HG03378 (cell line): ENCODE data around the gene SMARCB1.

Experiments used
- ATAC-seq: cut with Tn5 transposase; IDR thresholded peaks from one replicate; pipeline ENCODE4 v1.9.1; 2021; ENCODE audit warnings: mild to moderate bottlenecking, moderate library complexity; ENCODE audit not compliant: unreplicated experiment

Gene SMARCB1

DNA sequence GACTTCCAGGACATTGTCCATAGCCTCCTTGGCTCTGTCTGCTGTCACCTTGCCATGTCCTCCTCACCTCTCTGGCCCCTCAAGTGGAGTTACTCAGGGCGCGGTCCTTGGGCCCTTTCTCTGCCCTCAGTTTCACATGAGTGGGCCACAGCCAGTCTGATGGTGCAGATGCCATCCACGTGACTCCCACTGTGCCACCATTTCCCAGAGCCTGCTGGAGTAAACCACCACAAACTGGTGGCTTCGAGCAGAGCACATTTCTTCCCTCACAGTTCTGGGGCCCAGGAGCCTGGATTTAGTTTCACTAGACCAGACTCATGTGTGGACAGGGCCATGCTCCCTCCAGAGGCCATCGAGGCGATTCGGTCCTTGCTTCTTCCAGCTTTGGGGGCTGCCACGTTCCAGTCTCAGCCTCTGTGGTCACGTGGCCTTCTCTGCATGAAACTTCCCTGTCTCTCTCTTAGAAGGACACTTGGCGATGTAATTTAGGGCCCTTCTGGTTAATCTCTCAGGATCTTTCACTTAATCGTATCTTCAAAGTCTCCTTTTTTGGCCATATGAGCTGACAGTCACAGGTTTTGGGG is 14.6 kb downstream of the SMARCB1 start:
- ATAC-seq: no peak

DNA sequence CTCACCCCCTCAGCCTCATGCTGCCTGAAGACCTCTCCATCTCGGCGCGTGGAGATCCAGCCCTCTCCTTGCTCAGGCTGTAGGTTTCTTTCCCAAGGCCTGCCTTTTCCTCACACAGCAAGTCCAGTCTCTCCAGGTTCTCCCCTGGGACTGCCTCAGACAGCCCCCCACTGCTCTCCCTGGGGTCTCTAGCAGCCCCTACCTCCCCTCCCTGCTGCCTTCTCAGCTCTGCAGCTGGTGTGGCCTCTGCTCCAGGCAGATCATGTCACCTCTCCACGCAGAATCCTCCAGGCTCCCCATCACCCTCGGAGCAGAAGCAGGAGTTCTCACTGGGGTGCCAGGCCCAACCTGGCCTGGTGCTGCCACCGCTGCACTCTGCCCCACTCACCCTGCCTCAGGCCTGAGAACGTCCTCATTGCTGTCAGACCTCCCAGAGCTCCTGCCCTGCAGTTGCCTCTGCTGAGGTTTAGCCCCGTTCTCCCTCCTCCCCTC is 15.2 kb downstream of the SMARCB1 start:
- no peak for ATAC-seq

DNA sequence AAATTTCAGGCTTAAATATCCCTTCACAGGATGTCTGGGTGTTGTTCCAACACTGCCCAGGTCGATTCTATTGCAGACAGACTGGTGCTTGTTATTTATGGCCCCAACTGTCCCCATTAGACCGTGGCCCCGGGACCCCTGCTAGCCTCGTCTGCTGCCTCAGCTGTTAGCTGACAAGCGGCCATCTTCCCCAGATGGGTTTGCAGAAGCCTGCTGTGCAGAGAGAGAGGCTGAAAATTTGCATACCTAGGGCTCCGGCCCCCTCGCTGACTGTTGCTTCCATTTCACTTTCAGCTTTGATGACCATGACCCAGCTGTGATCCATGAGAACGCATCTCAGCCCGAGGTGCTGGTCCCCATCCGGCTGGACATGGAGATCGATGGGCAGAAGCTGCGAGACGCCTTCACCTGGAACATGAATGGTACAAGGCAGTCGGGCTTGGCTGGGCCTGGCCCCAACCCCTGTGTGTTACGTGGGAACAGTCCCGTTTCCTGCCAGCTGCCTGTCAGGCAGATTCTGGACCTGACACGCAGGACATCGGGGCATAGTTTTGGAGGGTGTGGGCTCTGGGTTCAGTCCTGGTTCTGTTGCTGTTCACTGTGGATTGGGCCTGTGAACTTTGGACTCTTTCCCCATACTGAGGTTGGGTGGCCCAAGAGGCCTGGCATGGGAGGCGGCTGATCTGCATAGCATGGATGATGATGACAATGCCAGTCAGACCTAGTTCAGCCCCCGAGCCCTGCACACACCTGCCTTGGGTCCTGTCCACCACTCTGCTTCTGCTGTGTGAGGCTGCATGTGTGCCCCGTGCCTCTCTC is 16.4 kb downstream of the SMARCB1 start:
- no peak for ATAC-seq

DNA sequence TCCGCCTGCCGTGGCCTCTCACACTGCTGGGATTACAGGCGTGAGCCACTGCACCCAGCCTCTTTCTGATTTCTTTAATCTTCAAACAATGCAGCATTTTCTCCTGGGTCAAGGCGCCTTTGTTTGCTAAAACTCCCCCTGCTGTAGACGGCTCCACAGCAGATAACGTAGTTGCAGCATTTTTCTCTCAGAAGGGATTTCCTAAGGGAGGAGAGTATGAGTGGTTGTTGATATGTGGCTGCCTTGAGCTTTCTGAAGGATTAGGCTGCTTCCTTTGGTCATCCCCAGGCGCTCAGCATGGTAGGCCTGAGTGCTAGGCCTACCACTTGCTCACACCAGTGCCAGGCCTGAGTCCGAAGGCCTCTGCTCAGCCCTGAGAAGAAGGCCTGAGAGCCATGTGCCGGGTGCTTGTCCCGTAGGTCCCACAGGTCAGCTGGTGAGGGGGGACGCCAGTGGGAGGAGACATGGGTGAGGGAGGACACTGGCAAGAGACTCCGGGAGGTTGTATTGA is 18.1 kb downstream of the SMARCB1 start:
- no peak for ATAC-seq

DNA sequence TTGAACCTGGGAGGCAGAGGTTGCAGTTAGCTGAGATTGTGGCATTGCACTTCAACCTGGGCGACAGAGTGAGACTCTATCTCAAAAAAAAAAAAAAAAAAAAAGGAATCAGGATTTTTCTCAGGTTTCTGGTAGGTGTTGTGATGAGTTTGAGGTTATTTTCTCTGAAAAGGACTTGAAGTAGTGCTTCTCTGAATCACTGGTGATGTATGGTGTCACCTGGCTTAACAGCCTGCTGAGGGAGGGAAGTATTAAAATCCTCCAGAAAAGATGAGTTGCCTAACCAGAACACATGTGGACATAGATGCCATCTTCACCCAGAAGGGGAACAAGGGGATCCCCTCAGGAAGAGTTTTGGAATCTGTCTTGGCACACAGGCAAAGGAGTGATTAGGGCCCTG is 20.1 kb downstream of the SMARCB1 start:
- ATAC-seq: no peak

DNA sequence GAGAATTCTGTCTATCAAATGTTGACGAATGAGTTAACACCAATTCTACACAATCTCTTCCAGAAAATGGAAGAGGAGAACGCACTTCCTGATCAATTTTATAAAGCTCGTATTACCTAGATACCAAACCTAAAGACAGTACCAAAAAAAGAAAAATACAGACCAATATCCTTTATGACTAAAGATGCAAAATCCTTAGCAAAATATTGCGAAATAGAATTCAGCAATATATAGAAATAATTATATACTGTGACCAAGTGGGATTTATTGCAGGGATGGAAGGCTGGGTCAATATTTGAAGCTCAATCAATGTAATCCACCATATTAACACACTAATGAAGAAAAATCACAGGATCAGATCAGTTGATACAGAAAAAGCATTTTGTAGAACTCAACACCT is 25.6 kb downstream of the SMARCB1 start:
- ATAC-seq: no peak

DNA sequence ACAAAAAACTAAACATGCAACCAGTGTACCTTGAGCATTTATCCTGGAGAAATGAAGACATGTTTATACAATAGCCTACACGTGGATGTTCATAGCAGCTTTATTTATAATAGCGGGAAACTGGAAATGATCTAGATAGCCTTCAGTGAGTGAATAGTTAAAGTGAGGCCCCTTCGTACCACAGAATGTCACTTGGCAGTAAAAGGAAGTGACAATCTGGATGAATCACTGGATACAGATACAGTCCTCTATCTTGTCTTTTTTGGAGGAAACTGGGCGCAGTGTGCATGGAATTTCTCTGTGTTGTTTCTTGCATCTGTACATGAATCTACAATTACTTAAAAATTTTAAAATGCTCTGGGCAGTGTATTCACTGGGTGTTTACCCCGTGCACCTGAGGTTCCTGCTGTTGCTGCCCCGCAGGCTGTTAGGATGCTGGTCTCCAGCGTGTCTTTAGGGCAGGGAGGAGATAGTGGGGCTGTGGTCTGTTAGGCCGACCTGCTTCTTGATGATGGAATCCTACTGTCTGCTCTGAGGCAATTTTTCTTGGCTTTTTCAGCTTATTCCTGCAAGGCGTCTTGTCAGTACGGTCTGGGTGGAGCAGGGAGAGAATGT is 28.9 kb downstream of the SMARCB1 start:
- no peak for ATAC-seq

DNA sequence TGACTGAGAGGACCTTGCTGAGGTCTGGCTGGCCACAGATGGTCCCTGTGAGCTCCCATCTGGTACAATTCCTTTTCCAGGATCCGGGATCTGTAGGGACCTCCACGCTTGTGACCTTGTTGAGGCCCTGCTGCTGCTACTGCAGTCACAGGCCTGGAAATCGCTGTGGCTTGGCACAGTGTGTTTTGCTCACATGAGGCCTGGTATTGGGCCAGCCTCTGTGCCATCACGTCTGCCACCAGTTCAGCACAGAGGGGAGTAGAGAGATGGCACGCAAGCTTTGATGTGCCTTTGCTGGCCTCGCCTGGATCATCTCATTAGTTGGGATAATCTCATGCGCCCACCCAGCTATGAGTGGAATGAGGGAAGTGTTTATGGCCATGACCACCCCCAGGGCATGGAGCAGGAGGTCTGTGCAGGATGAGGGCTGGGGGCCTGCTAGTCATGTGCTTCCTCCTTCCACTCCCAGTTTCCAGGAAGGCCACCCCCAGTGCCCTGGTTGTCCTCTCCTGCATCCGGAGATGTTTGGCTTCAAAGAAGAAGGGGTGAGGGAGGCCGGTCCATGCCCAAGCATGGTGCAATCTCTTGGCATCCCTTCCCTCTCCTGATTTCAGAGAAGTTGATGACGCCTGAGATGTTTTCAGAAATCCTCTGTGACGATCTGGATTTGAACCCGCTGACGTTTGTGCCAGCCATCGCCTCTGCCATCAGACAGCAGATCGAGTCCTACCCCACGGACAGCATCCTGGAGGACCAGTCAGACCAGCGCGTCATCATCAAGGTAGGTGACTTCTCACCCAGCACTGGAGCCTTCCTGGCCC is 29.6 kb downstream of the SMARCB1 start:
- ATAC-seq: no peak

DNA sequence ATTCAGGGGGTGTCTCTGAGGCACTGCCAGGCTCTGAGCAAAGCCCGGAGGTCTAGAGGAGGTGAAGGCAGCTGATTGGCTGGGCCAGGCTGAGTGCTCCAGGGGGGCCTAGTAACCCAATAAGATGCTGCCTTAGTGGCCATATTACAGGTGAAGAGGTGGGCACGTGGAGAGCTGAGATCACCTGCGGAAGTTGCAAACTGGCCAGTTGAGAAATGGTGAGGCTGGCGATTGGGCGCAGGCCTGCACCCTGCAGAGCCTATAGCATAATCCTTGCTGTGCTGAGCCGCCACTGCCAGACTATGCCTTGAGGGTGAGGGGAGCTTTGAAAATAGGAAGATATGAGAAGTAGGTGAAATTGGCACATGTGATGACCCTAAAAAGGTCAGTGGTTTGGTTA is 30.4 kb downstream of the SMARCB1 start:
- ATAC-seq: no peak

DNA sequence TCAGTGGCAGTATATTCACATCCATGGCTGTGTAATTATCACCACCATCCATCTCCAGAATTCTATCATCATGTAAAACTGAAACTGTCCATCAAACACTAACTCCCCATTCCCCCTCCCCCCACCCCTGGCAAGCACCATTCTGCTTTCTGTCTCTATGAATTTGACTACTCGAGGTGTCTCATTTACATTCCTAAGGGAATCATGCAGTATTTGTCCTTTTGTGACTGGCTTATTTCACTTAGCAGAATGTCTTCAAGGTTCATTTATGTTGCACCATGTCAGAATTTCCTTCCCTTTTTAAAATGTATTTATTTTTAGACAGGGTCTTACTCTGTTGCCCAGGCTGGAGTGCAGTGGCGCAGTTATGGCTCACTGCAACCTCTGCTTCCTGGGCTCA is 31.8 kb downstream of the SMARCB1 start:
- ATAC-seq: no peak

DNA sequence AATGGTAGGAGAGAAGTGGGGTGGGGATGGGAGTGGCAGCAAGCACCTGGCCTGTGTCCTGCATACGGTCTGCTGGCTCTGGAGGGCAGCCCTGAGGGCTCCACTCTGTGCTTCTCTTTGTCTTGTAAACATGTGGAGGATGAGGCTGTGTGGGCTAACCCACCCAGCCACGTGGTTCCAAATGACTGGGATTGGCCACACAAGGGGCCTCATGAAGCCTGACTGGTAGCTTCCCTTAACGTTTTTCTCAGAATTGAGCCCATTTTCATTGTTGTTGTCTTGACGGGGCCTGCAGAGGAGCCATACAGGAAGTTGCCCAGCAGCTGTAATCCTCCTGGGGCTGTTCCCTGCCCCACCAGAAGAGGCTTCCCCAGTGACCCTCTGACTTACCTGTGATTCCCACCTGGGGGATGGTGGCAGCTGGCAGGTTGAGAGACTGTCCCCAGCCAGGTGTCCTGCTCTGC is 34.0 kb downstream of the SMARCB1 start:
- ATAC-seq: no peak

DNA sequence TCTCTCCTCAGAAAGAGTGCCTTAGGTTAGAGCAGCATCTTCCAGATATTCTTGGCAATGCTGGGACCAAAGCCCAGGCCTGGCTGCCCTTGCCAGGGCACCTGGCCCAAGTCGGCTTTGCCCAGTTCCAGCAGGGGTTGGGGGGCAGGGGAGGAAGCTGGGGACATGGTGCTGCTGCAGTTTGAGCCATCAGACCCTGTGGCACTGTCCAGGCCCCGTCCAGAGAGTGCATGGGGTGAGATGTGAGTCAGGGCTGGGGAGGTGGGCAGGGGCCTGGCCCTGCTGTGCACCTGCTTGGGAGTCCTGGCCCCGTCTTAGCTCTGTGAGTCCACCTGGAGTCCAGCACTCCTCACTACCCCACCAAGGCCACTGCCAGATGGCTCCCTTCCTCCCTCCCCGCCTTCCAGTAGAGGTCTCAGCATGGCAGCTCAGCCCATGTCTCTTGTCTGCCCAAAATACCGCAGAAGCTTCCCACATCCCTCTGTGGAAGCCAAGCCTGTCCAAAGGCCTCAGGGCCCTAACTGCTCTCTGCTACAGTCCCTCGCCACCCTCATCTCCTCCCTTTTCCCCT is 35.4 kb downstream of the SMARCB1 start:
- ATAC-seq: no peak

DNA sequence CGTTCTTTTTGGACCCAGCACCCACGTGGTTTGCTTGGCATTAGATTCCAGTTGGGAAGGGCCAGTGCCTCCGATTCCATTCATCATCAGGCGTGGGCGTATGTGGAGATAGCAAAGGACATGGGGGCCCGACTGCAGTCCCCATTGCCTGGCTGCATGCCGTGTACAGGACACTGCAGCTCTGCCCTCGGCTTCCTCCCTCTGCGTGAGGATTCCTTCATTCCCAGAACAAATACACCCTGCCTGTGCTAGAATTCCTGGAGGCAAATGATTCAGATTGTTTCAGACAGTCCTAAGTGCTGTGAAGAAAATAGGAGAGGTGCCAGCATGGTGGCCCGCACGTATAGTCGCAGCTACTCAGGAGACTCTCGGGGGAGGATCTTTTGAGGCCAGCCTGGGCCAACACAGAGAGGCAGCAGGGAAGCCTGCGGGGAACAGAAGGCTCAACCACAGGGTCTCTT is 36.6 kb downstream of the SMARCB1 start:
- ATAC-seq: no peak

DNA sequence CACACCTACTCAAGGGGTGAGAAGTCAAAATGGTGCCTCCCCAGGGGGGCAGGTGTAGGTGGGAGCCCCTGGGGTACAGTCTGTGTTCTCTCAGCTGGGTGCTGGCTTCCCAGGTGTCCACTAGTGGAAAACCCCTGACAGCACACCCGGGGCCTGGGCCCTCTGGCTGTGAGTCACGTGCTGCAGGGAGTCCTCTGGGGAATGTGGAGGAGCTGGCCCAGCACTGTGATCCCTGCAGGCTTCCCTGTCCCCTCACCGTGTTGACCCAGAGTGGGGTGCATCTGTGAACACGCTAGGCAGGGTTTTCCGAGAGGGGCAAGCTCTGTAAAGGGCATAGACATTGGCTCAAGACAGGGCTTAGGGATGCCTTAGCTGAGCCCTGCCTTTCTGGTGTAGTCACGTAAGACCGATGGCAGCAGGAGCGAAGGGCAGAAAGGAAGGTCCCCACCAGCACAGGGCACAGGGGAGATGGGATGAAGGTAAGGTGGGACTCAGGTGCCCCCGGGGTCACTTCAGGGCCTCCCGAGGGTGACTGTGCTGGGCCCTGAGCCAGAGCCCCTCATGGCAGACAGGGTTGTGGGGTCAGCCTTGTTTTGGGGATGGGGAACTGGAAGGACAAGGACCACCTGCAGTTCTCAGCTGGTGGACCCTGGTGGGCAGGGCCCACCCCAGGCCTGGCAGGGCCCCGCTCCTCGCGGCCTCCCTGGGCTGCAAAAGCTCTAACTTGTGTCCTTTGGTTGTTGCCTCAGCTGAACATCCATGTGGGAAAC is 37.9 kb downstream of the SMARCB1 start:
- no peak for ATAC-seq

DNA sequence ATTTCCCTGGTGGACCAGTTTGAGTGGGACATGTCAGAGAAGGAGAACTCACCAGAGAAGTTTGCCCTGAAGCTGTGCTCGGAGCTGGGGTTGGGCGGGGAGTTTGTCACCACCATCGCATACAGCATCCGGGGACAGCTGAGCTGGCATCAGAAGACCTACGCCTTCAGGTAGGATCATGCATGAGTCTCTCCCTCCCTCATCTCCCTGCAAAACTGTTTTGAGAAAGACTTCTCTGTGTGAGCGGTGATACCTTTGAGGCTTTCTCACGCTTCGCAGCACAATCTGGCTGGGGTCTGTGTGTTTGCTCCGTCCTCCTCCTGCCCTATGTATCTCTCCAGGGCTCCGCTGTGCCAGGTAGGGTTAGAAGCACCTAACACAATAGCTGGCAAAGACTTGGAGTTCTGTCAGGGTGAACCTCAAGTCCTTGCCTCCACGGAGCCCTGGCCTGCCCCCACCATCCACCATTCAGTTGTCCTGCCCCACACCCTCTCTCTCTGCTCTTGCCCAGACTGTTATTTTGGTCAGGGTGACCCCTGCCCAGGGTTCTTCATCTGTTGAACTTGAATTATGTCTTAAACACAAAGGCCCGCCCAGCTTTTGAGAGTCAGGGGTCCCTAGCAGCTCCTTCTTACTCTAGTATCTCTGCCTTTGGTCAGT is 38.6 kb downstream of the SMARCB1 start:
- no peak for ATAC-seq

DNA sequence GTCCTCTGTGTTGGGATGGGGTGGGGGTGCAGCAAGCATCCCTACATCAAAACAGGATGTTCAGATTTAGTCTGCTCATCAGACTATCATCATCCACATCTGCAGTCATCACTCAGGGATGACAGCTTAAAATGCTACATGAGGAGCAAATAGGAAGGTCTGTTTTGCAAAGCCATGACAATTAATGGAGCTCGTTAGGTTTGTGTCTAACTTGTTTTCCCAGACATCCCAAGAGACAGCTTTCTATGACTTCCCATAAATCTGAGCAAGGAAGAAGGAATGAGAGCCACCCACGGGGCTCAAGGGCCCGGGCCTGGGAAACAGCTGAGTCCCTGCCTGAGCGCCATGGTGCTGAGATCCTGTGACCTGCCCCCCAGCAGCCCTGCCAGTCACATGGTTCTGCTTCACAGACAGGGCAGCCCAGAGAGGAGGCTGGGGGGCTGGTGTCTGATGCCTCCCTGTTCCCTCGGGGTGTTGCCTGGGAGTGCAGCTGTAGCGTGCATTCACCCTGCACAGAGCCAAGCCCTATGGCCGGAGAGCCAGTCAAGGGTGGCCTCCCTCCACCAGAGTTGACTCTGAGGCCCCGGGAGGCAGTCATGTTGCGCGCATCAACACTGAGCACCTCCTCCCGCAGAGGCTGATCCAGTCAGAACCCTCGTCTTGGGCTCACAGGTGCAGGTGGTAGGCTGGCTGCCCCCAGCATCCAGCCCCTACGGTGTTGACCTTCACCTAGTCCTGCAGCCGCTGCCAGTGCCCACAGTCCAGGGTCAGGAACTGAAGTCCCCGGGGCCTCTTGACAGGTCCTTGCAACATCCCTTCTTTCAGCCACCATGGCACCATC is 40.0 kb downstream of the SMARCB1 start:
- no peak for ATAC-seq

DNA sequence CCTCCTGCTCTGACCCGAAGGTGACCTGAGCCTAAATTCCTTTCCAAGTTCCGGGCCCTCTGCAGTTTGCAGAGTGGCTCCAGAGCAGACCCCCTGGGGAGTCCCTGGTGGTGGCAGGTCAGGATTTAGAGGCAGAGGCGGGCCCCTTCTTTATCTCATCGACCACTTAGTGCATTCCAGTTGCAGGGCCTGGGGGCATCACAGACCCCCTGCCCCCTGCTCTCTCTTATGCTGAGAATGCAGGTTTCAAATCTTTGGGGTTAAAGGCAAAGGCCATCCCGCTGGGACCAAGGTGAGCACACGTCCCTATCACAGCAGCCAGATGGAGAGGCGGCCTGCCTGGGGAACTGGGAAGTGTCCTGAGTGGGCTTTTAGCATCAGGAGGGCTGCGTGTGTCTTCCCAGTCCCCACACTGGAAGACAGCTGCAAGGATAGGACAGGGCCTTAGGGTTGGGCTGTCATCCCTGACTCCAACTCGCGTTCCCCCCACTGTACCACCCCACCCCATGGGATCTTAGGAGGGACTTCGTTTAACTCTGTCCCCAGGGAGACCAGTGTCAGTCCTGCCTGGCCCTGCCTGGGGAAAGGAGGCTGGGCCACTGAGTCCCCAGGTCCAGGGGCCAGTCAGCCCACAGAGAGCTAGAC is 40.7 kb downstream of the SMARCB1 start:
- no peak for ATAC-seq
